Ovary (tissue), 3 donors: Measurements from ENCODE around the gene MICALL1.

Experiments used
- CTCF ChIP-seq, 3 donors: fragments of 450-650 bp in 2 of 3; fragments of 200-600 bp in 1 of 3; IDR thresholded peaks; one replicate each; pipeline versions ENCODE4 v1.5.1 to v1.8.0; 2016 to 2022; ENCODE audit warnings: antibody characterized with exemption in 3 of 3, mild to moderate bottlenecking in 1 of 3
- POLR2A ChIP-seq: fragments of 450-650 bp; IDR thresholded peaks from one replicate; pipeline ENCODE4 v1.6.1; 2017; ENCODE audit warnings: antibody characterized with exemption, mild to moderate bottlenecking, moderate library complexity
- donor health status: DM: no; HTN: no; CAD: no.

DNA sequence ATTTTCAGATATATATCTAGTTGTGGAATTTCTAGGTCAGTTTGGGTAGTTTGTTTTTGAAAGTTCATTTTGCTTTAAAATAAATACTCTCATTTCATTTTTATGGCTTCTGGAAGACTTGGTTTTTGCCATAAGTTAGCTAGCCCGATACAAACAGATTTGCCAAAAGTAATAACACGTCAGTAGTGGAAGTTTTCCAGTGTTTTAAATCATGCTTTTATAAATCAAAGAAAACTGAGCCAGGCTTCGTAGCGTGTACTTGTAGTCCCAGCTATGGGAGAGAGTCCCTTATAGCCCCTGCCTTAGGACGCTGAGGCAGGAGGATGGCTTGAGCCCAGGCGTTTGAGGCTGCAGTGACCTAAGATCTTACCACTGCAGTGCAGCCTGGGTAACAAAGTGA is 21.7 kb upstream of the MICALL1 start:
- TF ChIP-seq CTCF (IDR thresholded peaks at IDR 0.05), result no peak
- no peak for TF ChIP-seq POLR2A
